GM12878 (cell line): ENCODE measurements around the gene SP4. TPM values are rescaled to one million over a fixed set of nuclear protein-coding genes. Genes with fewer than 3 reads are reported as not detected.

Source experiments
- ATAC-seq: fragments of 200-7000 bp; cut with Tn5 transposase; 3 replicates; pipeline ENCODE4 v1.9.1; 2020; ENCODE audit warnings: mild to moderate bottlenecking, moderate library complexity
- BruUV-seq: library from RNA; stranded (reverse); fragments of 400-500 nt; replicated peaks from 2 replicates; lab custom pipeline; 2021; lab: Mats Ljungman, UMichigan
- CTCF ChIA-PET: fragments of 300-600 bp; sonication (Branson Sonifier 250); formaldehyde crosslinking; extraction: SDS; loops from one replicate; lab custom pipeline; 2021; ENCODE audit warnings: inconsistent platforms; lab: Yijun Ruan, JAX
- POLR2A ChIA-PET: fragments of 350-600 bp; formaldehyde crosslinking; extraction: SDS; loops from one replicate; lab custom pipeline; 2021; ENCODE audit warnings: inconsistent platforms; lab: Charles Lee
- RAD21 ChIA-PET: fragments of 300-600 bp; sonication (Branson Sonifier 250); formaldehyde crosslinking; loops from one replicate; lab custom pipeline; 2023; ENCODE audit warnings: antibody characterized with exemption; ENCODE audit not compliant: unreplicated experiment; lab: Charles Lee
- SMC1A ChIA-PET: fragments of 300-600 bp; sonication (Branson Sonifier 250); formaldehyde crosslinking; loops from one replicate; lab custom pipeline; 2023; ENCODE audit not compliant: unreplicated experiment, uncharacterized antibody; lab: Charles Lee
- DNase-seq: peaks from one replicate; pipeline ENCODE4 v3.0.0-alpha.2; 2011; ENCODE audit warnings: low read depth, low spot score
- FAIRE-seq: peaks from 3 replicates; lab custom pipeline; 2011; peaks lifted over from hg19 to GRCh38; lab: Jason Lieb, UNC
- H2AFZ ChIP-seq: 2 replicates; pipeline ENCODE4 v1.6.0; 2011; ENCODE audit warnings: low read depth, low read length, control low read depth; ENCODE audit not compliant: control insufficient read depth
- H3K27ac ChIP-seq: 2 replicates; pipeline ENCODE4 v1.5.1; 2011; ENCODE audit warnings: control low read depth; ENCODE audit not compliant: control insufficient read depth, insufficient read depth
- H3K27me3 ChIP-seq, 2 experiments: replicated peaks in 1 of 2; 2 replicates each; pipeline versions ENCODE4 v1.6.0 to v1.6.1; 2011; ENCODE audit warnings: low read length in 1 of 2; ENCODE audit not compliant: control insufficient read depth in 2 of 2, insufficient read depth in 2 of 2
- H3K36me3 ChIP-seq, 2 experiments: 2 replicates each; pipeline ENCODE4 v1.5.1; 2011; ENCODE audit warnings: low read length in 1 of 2; ENCODE audit not compliant: control insufficient read depth in 2 of 2, insufficient read depth in 2 of 2
- H3K4me1 ChIP-seq: 2 replicates; pipeline ENCODE4 v1.6.1; 2011; ENCODE audit warnings: mild to moderate bottlenecking, low read length, moderate library complexity, mixed read lengths; ENCODE audit not compliant: control insufficient read depth, insufficient read depth
- H3K4me2 ChIP-seq: 2 replicates; pipeline ENCODE4 v1.6.0; 2011; ENCODE audit warnings: control low read depth; ENCODE audit not compliant: control insufficient read depth, insufficient read depth
- H3K4me3 ChIP-seq: fragments of 200-600 bp; sonication (generic); 2 replicates; pipeline ENCODE4 v1.5.1; 2016
- H3K79me2 ChIP-seq: 2 replicates; pipeline ENCODE4 v1.6.0; 2011; ENCODE audit warnings: low read length; ENCODE audit not compliant: control insufficient read depth, insufficient read depth
- H3K9ac ChIP-seq: 2 replicates; pipeline ENCODE4 v1.8.0; 2011; ENCODE audit warnings: low read length, control low read depth, mixed read lengths; ENCODE audit not compliant: control insufficient read depth, insufficient read depth
- H3K9me3 ChIP-seq: replicated peaks from 3 replicates; pipeline ENCODE4 v1.5.1; 2011; ENCODE audit warnings: mild to moderate bottlenecking, low read length; ENCODE audit not compliant: control insufficient read depth, insufficient read depth
- H4K20me1 ChIP-seq: 2 replicates; pipeline ENCODE4 v1.6.0; 2011; ENCODE audit not compliant: control insufficient read depth, insufficient read depth
- CREM ChIP-seq: IDR thresholded peaks from 2 replicates; pipeline ENCODE4 v1.6.1; 2014; ENCODE audit warnings: antibody characterized with exemption, low read depth
- DPF2 ChIP-seq: fragments of 450-650 bp; IDR thresholded peaks from 2 replicates; pipeline ENCODE4 v1.6.1; 2017; ENCODE audit warnings: mild to moderate bottlenecking
- EGR1 ChIP-seq, 2 experiments: IDR thresholded peaks; 1 replicate in 1 of 2; 2 replicates in 1 of 2; pipeline ENCODE4 v1.6.1; 2011 to 2012; ENCODE audit warnings: low read depth in 2 of 2, low read length in 2 of 2, borderline replicate concordance in 1 of 2, mild to moderate bottlenecking in 1 of 2, moderate library complexity in 1 of 2
- ETV6 ChIP-seq, 2 experiments: fragments of 450-650 bp in 1 of 2; IDR thresholded peaks in 1 of 2; conservative IDR thresholded peaks in 1 of 2; 2 replicates each; pipeline ENCODE4 v1.6.1; 2014; ENCODE audit warnings: antibody characterized with exemption in 1 of 2, borderline replicate concordance in 1 of 2, low read depth in 1 of 2, mild to moderate bottlenecking in 1 of 2, moderate library complexity in 1 of 2
- FOXM1 ChIP-seq: IDR thresholded peaks from 2 replicates; pipeline ENCODE4 v1.6.1; 2012; ENCODE audit warnings: low read depth, mild to moderate bottlenecking, inconsistent platforms, low read length, moderate library complexity
- HDAC2 ChIP-seq: fragments of 200-600 bp; sonication (generic); IDR thresholded peaks from 2 replicates; pipeline ENCODE4 v1.6.1; 2017
- HDAC6 ChIP-seq: fragments of 200-600 bp; sonication (generic); IDR thresholded peaks from one replicate; pipeline ENCODE4 v1.8.0; 2017; ENCODE audit warnings: antibody characterized with exemption; ENCODE audit not compliant: unreplicated experiment
- HDGF ChIP-seq: fragments of 450-650 bp; IDR thresholded peaks from 2 replicates; pipeline ENCODE4 v1.6.1; 2016; ENCODE audit warnings: antibody characterized with exemption
- NFXL1 ChIP-seq: fragments of 450-650 bp; IDR thresholded peaks from 2 replicates; pipeline ENCODE4 v1.6.1; 2017; ENCODE audit warnings: antibody characterized with exemption, mild to moderate bottlenecking, borderline replicate concordance
- PAX5 ChIP-seq: IDR thresholded peaks from 2 replicates; pipeline ENCODE4 v1.6.1; 2011; ENCODE audit warnings: low read depth, low read length, borderline replicate concordance
- SMC3 ChIP-seq: IDR thresholded peaks from 2 replicates; pipeline ENCODE4 v1.6.1; 2011; ENCODE audit warnings: low read length, improper control_type of control experiment, borderline replicate concordance
- TCF3 ChIP-seq: IDR thresholded peaks from 2 replicates; pipeline ENCODE4 v1.6.1; 2012; ENCODE audit warnings: low read depth, mild to moderate bottlenecking, low read length, borderline replicate concordance; ENCODE audit not compliant: insufficient read depth
- TCF7 ChIP-seq: IDR thresholded peaks from 2 replicates; pipeline ENCODE4 v1.6.1; 2014; ENCODE audit warnings: antibody characterized with exemption, borderline replicate concordance
- WGBS: methylation state at CpG from one replicate; pipeline ENCODE4 v1.1.6; 2016; ENCODE audit warnings: low lambda C conversion rate; ENCODE audit not compliant: insufficient replicate concordance, insufficient coverage; ENCODE audit errors: missing lambda C conversion rate; 5-methylcytosine and 5-hydroxymethylcytosine counted together
- in situ Hi-C: fragments of 300-500 bp; cut with MboI; formaldehyde crosslinking; loops from 9 replicates; pipeline ENCODE4 v1.14.3; 2018; ENCODE audit warnings: mixed read lengths
- intact Hi-C: fragments of 100-400 bp; cut with micrococcal nuclease; formaldehyde crosslinking; loops from one replicate; pipeline ENCODE4 v1.14.2; 2022; ENCODE audit not compliant: unreplicated experiment
- polyA plus RNA-seq, 11 experiments: library from polyadenylated mRNA; depleted of rRNA in 4 of 11; unstranded in 6 of 11; stranded (reverse) in 5 of 11; fragments of >200 nt; fragmentation: Nextera tagmentation in 4 of 11; fragmentation: Illumina TruSeq in 1 of 11; extraction: Ambion mirVana in 4 of 11; extraction: Trizol in 1 of 11; gene quantifications; 1 replicate in 1 of 11; 2 replicates in 10 of 11; pipeline versions ENCODE4 v1.2.1 to v1.2.3, GENCODE V29; 2011 to 2016; ENCODE audit warnings: inconsistent platforms in 2 of 11, missing spikeins in 2 of 11, low read depth in 1 of 11
- total RNA-seq, 4 experiments: library from RNA; depleted of rRNA in 3 of 4; stranded (reverse); fragments of >200 nt in 3 of 4; fragmentation: Illumina TruSeq in 1 of 4; extraction: Trizol in 1 of 4; gene quantifications; 2 replicates each; pipeline versions ENCODE4 v1.2.1 to v1.2.3, GENCODE V29; 2013 to 2021
- TF ChIP-seq, protein P1 (sequence below): IDR thresholded peaks from 2 replicates; pipeline ENCODE4 v1.6.1; 2012; ENCODE audit warnings: mild to moderate bottlenecking, low read depth, low read length
- TF ChIP-seq, protein P2 (sequence below): fragments of 450-650 bp; IDR thresholded peaks from 2 replicates; pipeline ENCODE4 v1.6.1; 2016; ENCODE audit warnings: mild to moderate bottlenecking
- TF ChIP-seq, protein P3 (sequence below): IDR thresholded peaks from 2 replicates; pipeline ENCODE4 v1.6.1; 2012; ENCODE audit warnings: low read depth, low read length, improper control_type of control experiment

SP4 gene
- total and polyA plus RNA-seq, 10 of the 15 experiments (the other 5 are each of a cell fraction or from before 2014, with no cell fraction given), result 6.2 to 32.4 (median 16.1) TPM

DNA sequence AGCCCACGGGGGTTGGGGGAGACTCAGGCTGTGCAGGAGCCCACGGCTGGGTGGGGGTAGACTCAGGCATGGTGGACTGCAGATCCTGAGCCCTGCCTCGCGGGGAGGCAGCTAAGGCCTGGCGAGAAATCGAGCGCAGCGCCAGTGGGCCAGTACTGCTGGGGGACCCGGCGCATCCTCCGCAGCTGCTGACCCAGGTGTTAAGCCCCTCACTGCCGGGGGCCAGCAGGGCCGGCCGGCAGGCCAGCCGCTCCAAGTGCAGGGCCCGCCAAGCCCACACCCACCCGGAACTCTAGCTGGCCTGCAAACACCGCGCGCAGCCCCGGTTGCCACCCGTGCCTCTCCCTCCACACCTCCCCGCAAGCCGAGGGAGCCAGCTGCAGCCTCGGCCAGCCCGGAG is 33.4 kb downstream of the SP4 start (continued):
- TF ChIP-seq, protein P1, sequence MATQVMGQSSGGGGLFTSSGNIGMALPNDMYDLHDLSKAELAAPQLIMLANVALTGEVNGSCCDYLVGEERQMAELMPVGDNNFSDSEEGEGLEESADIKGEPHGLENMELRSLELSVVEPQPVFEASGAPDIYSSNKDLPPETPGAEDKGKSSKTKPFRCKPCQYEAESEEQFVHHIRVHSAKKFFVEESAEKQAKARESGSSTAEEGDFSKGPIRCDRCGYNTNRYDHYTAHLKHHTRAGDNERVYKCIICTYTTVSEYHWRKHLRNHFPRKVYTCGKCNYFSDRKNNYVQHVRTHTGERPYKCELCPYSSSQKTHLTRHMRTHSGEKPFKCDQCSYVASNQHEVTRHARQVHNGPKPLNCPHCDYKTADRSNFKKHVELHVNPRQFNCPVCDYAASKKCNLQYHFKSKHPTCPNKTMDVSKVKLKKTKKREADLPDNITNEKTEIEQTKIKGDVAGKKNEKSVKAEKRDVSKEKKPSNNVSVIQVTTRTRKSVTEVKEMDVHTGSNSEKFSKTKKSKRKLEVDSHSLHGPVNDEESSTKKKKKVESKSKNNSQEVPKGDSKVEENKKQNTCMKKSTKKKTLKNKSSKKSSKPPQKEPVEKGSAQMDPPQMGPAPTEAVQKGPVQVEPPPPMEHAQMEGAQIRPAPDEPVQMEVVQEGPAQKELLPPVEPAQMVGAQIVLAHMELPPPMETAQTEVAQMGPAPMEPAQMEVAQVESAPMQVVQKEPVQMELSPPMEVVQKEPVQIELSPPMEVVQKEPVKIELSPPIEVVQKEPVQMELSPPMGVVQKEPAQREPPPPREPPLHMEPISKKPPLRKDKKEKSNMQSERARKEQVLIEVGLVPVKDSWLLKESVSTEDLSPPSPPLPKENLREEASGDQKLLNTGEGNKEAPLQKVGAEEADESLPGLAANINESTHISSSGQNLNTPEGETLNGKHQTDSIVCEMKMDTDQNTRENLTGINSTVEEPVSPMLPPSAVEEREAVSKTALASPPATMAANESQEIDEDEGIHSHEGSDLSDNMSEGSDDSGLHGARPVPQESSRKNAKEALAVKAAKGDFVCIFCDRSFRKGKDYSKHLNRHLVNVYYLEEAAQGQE, result no peak
- no peak for TF ChIP-seq CREM
- TF ChIP-seq HDAC2, result no peak
- no peak for TF ChIP-seq NFXL1
- TF ChIP-seq EGR1 (IDR thresholded peaks at IDR 0.05; ENCODE audit: borderline replicate concordance in 1 of 2, low read depth in 2 of 2, low read length in 2 of 2), result no peak
- TF ChIP-seq HDAC6, result no peak
- no peak for TF ChIP-seq SMC3
- no peak for TF ChIP-seq TCF3
- TF ChIP-seq, all 136 proteins: peak for 0

DNA sequence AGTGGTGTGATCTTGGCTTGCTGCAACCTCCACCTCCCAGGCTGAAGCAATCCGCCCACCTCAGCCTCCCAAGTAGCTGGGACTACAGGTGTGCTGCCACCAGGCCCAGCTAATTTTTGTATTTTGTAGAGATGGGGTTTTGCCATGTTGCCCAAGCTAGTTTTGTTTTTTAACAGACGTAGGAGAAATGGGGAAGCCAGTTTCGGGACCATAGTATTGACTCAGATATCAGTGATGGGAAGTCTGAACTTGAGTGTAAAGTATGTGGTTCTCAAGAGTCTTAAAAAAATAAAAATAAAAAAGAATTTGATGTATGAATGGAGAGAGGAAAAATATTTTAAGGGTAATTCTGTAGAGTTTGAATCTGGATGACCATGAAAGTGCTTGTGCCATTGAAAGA is 34.2 kb downstream of the SP4 start:
- CTCF ChIA-PET, result interaction anchor here (0.8 kb wide), 1 partner anchor 71 kb away, joined by 3 read pairs; no protein-coding TSS in a partner anchor
- no peak for ATAC-seq
- FAIRE-seq, result no peak
- no TSS peak for BruUV-seq
- intact Hi-C loops, result no loop called here
- Histone ChIP-seq H3K36me3 (peaks cover 4 to 6% of the 10 kb centered on the region in 2 experiments; a peak in 3 of 4 replicates), H3K9ac (no peak overlapping the region), H3K4me2 (no peak overlapping the region), H3K9me3 (no peaks in the 10 kb centered on the region; the same call in 1 of the 3 replicates), H3K79me2 (no peaks in the 10 kb centered on the region), H3K27me3 (no peaks in the 10 kb centered on the region), H3K4me3 (no peak overlapping the region), H4K20me1 (no peaks in the 10 kb centered on the region), H3K27ac (no peak overlapping the region), H3K4me1 (no peaks in the 10 kb centered on the region), H2AFZ (no peak overlapping the region)
- RAD21 ChIA-PET, result interaction anchor here (0.9 kb wide), 1 partner anchor 206 kb away, joined by 3 read pairs; no protein-coding TSS in a partner anchor
- no peak for TF ChIP-seq PAX5
- no peak for TF ChIP-seq ETV6 (conservative IDR thresholded peaks at IDR 0.05 in 1 of 2, IDR thresholded peaks at IDR 0.05 in 1 of 2; ENCODE audit: borderline replicate concordance in 1 of 2, low read depth in 1 of 2)
- no peak for TF ChIP-seq HDGF
- TF ChIP-seq DPF2, result no peak
- TF ChIP-seq TCF7, result no peak
- TF ChIP-seq, protein P2, sequence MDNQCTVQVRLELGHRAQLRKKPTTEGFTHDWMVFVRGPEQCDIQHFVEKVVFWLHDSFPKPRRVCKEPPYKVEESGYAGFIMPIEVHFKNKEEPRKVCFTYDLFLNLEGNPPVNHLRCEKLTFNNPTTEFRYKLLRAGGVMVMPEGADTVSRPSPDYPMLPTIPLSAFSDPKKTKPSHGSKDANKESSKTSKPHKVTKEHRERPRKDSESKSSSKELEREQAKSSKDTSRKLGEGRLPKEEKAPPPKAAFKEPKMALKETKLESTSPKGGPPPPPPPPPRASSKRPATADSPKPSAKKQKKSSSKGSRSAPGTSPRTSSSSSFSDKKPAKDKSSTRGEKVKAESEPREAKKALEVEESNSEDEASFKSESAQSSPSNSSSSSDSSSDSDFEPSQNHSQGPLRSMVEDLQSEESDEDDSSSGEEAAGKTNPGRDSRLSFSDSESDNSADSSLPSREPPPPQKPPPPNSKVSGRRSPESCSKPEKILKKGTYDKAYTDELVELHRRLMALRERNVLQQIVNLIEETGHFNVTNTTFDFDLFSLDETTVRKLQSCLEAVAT, result no peak
- TF ChIP-seq FOXM1, result no peak
- TF ChIP-seq, protein P3, sequence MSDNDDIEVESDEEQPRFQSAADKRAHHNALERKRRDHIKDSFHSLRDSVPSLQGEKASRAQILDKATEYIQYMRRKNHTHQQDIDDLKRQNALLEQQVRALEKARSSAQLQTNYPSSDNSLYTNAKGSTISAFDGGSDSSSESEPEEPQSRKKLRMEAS, result no peak
- WGBS, result 63% methylated on average over 3 of the region's 3 CpGs
- SMC1A ChIA-PET, result no interaction called here
- DNase-seq, result no peak
- POLR2A ChIA-PET, result interaction anchor here (1.3 kb wide), 1 partner anchor 15 kb away, joined by 3 read pairs; no protein-coding TSS in a partner anchor
- in situ Hi-C loops, result no loop called here
